A204.1 (cell line): Measurements from ENCODE around the gene PLK3.
A peak's percentile ranks its signal among the peaks of the same experiment; 100 is the strongest.
"Not testable (repeated sequence)": the region's sequence is repeated elsewhere in the genome, so short reads cannot be mapped to it uniquely, and the experiment has no call there.

Experiments
- FAIRE-seq: peaks from 2 replicates; lab custom pipeline; 2012; peaks lifted over from hg19 to GRCh38; lab: Jason Lieb, UNC

The PLK3 gene

GRCh38 chr1:44808938-44809917, 9.1 kb downstream of the PLK3 start:
- FAIRE-seq, result no peak

- no peak for FAIRE-seq
Measured at GRCh38 chr1:44810101-44810761, 10.1 kb downstream of the PLK3 start.

GRCh38 chr1:44810762-44811105, 10.6 kb downstream of the PLK3 start:
- FAIRE-seq, result not testable (repeated sequence)

GRCh38 chr1:44811234-44811633, 11.1 kb downstream of the PLK3 start:
- no peak for FAIRE-seq

- FAIRE-seq, result no peak
Measured at GRCh38 chr1:44812822-44813543, 12.8 kb downstream of the PLK3 start.

- FAIRE-seq, result not testable (repeated sequence)
Measured at GRCh38 chr1:44815926-44816325, 15.7 kb downstream of the PLK3 start.

- FAIRE-seq, result no peak
Measured at GRCh38 chr1:44817307-44817706, 17.1 kb downstream of the PLK3 start.

GRCh38 chr1:44817771-44818495, 17.8 kb downstream of the PLK3 start:
- FAIRE-seq, result no peak

GRCh38 chr1:44819196-44819607, 19.0 kb downstream of the PLK3 start:
- FAIRE-seq, result no peak

- peak; percentile 98 for FAIRE-seq
Measured at GRCh38 chr1:44819608-44820327, 19.6 kb downstream of the PLK3 start.

- FAIRE-seq, result no peak
Measured at GRCh38 chr1:44820328-44821239, 20.4 kb downstream of the PLK3 start.

- FAIRE-seq, result no peak
Measured at GRCh38 chr1:44821240-44821715, 21.1 kb downstream of the PLK3 start.

- no peak for FAIRE-seq
Measured at GRCh38 chr1:44822131-44822701, 22.0 kb downstream of the PLK3 start.

- FAIRE-seq, result no peak
Measured at GRCh38 chr1:44822981-44823451, 22.8 kb downstream of the PLK3 start.

GRCh38 chr1:44824392-44824791, 24.2 kb downstream of the PLK3 start:
- FAIRE-seq, result not testable (repeated sequence)

GRCh38 chr1:44826375-44827196, 26.4 kb downstream of the PLK3 start:
- no peak for FAIRE-seq

GRCh38 chr1:44827197-44828002, 27.2 kb downstream of the PLK3 start:
- FAIRE-seq, result no peak
